Stimulated activated CD4-positive, alpha-beta T cell treated with anti-CD3 and anti-CD28 coated beads, Interleukin-1b, Interleukin-23, amount 100 ng/mL, for 48 hours (primary cell): ENCODE measurements around the gene SUPT6H.

Experiments
- DNase-seq: peaks from one replicate; pipeline ENCODE4 v3.0.0-alpha.2; 2020

The SUPT6H gene

GRCh38 chr17:28661635-28662526 is at the start of gene SUPT6H, which contains the start of gene SDF2:
Gene SUPT6H (plus strand): TSS chr17:28662205. CDS start chr17:28673402, 11,197 bp downstream.
Gene SDF2 (minus strand): TSS chr17:28661906. CDS start chr17:28661876, 30 bp downstream.
- peak; percentile 95 for DNase-seq

GRCh38 chr17:28612531-28612930 is 49.5 kb upstream of the SUPT6H start:
- DNase-seq = no peak

DNA sequence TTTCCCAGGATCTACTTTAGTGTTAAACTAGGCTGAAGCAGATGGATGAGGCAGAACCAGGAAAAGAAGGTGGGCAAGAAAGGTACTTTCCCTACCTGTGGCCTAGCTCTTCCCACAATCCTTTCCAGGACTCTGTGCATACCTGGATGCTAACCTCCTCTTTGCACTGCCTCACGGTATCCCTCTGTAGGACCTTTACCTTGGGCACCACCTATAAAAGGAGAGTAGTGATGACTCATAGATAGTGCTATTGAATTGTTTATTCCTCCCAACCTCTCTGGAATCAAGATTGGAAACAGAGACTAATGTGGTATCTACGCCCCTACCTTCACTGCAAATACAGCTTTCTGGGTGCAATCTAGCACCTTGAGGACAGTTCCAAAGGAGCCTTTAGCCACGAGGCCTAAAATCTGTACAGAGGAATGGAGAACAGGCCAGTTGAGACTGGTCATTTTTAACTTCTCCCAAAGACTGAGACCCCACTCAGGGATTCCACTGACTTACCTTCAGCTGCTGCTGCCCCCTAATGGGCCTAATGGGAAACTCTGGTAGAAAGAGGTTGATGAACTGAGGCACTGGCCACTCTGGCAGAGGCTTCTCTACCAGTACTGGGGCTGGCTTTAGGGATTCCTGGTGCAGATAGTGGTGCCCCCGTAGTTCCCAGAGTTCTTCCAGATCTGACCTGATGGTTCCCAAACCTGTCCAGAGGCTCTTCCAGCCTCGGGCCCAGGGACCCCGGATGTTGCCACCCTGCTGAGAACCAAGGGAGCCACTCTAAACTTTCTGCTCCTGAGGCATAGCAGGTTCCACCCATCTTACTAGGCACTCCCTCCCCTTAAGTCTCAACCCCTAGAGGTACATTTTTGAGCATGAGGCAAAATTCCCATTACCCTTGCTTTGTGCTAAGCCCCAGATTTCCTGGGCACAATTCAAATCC is 48.8 kb upstream of the SUPT6H start:
- DNase-seq = no peak

DNA sequence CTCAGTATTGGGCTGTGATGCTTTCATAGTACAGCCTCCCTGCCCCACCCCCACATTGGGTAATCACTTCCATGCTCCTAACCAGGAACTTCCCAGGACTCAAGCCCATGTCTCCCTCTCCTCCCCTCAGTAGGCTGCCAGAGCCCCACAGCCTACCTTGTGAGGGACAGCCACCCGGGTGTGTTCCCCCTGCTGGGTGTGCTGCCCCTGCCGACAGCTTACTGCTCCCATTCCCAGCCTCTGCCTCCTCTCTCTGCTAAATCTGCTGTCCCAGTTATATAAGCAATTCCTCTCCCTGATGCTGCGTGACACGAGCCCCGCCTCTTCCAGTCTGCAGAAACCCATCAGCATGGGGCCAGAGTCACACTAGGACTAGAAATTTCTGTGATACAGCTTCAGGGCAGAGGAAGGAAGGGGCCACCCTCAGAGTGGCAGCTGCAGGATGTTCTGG is 48.0 kb upstream of the SUPT6H start, which contains the start of gene RSKR:
TSS of gene RSKR (minus strand) at position 255 of the 451 bp plus-strand sequence. CDS start at position 231, 24 bp downstream.
- DNase-seq = no peak

- DNase-seq = no peak
Measured at GRCh38 chr17:28615260-28615940, 46.6 kb upstream of the SUPT6H start.

GRCh38 chr17:28616281-28616680 is 45.7 kb upstream of the SUPT6H start:
- DNase-seq = no peak

GRCh38 chr17:28618464-28618863 is 43.5 kb upstream of the SUPT6H start:
- DNase-seq = no peak

DNA sequence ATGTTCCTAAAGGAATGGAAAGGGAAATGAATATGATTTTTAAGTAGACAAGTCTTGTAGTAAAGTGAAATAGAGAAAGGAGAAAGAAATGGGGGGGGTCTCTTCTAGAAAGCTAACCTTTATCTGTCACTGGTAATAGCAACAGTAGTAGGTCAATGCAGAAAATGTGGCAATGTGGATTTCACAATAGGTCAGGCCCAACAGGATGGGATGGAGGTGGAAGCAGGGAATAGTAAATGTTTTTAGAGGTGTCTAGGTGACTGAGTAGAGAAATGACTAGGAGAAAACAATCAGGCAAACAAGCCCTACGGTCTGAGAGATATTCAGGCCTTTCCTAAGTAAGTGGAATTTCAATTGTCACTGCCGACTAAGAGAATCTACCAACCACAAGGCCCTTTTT is 42.0 kb upstream of the SUPT6H start:
- no peak for DNase-seq

DNA sequence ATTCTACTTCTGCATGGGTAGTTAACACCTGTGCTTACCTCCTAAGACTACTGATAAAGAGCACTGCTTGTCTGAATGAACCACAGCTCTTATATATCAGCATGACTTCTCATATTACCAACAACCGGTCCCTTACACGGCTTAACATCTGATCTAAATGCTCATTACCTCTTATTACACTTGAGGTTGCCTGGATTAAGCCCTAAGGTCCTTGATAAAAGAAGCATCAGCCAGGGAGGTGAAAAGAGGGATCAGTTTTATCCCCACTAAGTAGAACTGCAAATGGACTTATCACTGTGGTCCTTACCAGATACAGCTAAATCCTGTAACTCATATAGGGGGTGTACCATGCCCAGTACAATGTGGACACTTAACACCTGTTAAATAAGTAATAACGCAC is 39.8 kb upstream of the SUPT6H start:
- DNase-seq = no peak

GRCh38 chr17:28623696-28624095 is 38.3 kb upstream of the SUPT6H start:
- no peak for DNase-seq

DNA sequence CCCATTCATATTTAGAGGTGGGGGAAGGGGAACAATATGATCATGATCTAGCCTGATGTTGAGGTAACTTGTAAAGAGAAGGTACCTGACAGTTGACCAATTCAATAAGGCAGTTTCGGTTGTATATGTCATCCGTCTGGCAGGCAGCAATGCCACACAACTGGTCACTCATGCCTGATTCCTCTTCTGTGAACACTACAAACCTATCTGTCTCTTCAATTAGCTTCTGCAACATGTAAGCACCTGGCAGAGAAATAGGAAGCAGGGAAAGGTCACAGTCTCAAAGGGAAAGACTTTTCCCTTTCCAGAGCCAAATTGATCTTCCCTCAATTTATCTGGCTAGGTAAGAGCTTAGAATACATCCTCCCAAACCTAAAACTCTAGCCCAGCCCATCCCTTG is 37.9 kb upstream of the SUPT6H start:
- DNase-seq = no peak

DNA sequence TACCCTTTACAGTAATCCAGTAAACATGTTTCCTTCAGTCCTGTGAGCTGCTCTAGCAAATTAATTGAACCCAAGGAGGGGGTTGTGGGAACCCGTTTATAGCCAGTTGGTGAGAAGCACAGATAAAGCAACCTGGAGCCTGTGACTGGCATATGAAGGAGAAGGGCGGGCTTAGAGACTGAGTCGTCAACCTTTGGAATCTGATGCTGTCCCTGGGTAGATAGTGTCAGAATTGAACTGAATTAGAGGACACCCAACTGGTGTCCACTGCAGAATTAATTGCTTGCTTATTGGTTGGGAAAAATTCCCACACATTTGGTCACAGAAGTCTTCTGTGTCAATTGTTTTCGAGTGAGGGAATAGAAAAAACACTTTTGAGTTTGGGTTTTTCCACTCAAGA is 35.2 kb upstream of the SUPT6H start:
- no peak for DNase-seq

DNA sequence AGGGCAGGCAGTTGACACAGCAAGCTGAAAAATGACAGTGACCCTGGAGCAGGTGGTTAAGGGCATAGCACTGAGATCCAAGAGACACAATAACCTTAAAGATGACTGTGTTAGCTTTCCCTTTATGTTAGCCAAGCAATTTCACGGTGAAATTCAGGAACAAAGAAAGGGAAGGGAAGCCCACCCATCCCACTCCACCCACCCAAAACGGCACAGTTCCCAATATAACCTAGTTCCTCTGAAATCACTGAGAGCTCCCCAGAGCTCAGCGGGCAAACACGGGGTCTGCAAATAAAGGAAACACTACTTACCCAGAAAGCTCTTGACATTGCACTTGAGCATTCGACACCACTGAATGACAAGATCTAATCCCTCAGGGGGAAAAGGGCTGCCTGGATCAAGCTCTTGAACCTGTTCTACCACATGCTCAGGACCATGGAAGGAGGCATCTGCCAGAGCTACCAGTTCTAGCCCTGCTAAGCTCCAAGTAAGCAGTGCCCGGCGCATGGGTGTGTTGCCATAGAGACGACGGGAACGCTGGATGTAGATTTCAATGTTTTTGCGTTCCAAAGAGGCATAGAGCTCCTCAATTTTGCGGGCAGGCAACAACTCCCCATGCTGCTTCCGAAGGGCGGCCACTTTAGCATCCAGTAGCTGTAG is 27.7 kb upstream of the SUPT6H start:
- DNase-seq = no peak

DNA sequence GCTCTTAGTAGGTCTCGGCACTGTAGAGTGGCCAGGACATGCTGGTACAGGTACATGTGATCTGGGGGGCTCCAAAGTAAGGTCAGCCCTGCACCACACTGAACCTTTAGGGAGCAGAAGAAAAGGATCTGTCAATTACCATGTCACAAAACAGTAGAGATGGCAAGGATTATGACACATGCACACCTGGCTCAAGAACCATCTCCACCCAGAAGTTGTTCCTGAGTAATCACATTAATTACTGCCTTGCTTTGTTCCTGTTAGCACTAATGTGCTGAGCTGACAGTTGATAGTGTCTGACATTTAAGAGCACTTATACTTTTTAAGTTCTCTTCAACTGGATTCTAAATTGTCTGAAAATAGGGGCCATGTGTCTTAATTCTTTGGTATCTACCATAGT is 26.5 kb upstream of the SUPT6H start:
- no peak for DNase-seq

GRCh38 chr17:28641579-28641978 is 20.4 kb upstream of the SUPT6H start:
- DNase-seq = no peak

GRCh38 chr17:28643983-28644786 is 17.8 kb upstream of the SUPT6H start:
- no peak for DNase-seq

- peak; percentile 96 for DNase-seq
Measured at GRCh38 chr17:28644787-28645575, 17.0 kb upstream of the SUPT6H start, which contains the start of gene BLTP2. Gene BLTP2 (minus strand): TSS chr17:28645158. CDS start chr17:28645056, 102 bp downstream.

DNA sequence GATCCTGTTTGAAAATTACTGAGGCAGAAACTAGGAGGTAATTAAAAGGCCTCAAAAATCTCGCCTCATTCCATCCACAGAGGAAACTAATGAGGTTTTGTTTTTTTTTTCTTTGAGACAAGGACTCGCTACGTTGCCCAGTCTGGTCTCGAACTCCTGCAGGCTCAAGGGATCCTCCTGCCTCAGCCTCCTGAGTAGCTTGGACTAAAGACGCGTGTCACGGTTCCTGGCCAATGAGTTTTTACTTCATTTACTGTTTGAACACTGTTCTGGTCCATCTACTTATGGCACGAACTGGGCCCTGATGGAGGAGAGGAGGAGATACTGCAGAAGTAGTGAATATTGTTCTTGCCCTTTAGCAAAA is 16.4 kb upstream of the SUPT6H start:
- no peak for DNase-seq

DNA sequence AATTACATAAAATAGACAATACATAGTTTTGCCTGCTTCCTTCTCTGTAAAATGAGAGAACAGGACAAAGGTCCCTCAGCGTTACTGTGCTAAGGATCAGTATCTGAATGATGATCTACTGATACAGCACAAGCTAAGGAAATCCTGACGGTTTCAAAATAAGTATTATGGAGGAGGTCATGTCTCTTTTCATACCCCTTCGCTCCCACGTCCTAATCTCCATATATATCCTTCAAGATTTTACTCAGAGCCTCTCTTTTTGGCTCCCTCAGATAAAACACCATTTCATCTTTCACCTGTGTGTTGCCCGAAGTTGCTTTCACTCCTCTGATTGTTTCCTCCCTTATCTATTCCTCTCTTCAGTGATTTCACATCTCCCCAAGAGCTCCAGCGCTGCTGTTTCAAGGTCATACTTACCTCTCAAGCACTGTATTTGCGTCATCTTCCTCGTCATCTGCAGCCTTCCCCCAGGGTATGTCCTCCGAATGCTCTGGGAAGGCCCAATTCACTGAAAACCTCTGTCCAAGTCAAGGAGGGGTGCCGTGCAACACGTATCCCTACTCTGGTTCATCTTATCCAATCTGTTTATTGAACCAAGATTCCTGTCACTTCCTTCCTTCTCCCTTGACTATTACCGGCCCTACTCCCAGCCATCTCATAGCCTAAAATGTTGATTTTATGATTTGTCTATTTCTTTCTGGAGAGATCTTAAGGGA is 15.8 kb upstream of the SUPT6H start:
- DNase-seq = no peak

GRCh38 chr17:28648698-28649097 is 13.3 kb upstream of the SUPT6H start:
- DNase-seq = no peak
